PC-9 (cell line): ENCODE data around the gene SGSH. TPM values are rescaled to one million over a fixed set of nuclear protein-coding genes. Genes with fewer than 3 reads are reported as not detected.

ENCODE experiments used
- BruUV-seq: library from RNA; stranded (reverse); fragments of 400-500 nt; replicated peaks from 2 replicates; lab custom pipeline; 2021; lab: Mats Ljungman, UMichigan
- CTCF ChIA-PET: fragments of 300-600 bp; sonication (Branson Sonifier 250); formaldehyde crosslinking; loops from one replicate; lab custom pipeline; 2022; ENCODE audit warnings: antibody characterized with exemption; lab: Charles Lee
- POLR2A ChIA-PET: fragments of 300-600 bp; sonication (Branson Sonifier 250); formaldehyde crosslinking; loops from one replicate; lab custom pipeline; 2022; ENCODE audit warnings: antibody characterized with exemption; ENCODE audit not compliant: unreplicated experiment; lab: Charles Lee
- DNase-seq, 2 experiments: peaks; one replicate each; pipeline versions ENCODE4 v3.0.0 to v3.0.0-alpha.2; 2015 to 2022; ENCODE audit warnings: mixed read lengths in 1 of 2
- H2AFZ ChIP-seq: fragments of 200-600 bp; sonication (generic); 2 replicates; pipeline ENCODE4 v1.8.1; 2017; ENCODE audit warnings: antibody characterized with exemption
- H3F3A ChIP-seq: fragments of 200-600 bp; sonication (generic); 2 replicates; pipeline ENCODE4 v1.8.1; 2017; ENCODE audit warnings: antibody characterized with exemption, mild to moderate bottlenecking, low read depth; ENCODE audit not compliant: insufficient read depth
- H3K27ac ChIP-seq: fragments of 200-600 bp; sonication (generic); 2 replicates; pipeline ENCODE4 v1.6.1; 2016; ENCODE audit warnings: mixed run types
- H3K27me3 ChIP-seq: fragments of 200-600 bp; sonication (generic); 2 replicates; pipeline ENCODE4 v1.6.1; 2016; ENCODE audit warnings: low read depth, mixed run types; ENCODE audit not compliant: insufficient read depth
- H3K36me3 ChIP-seq: fragments of 200-600 bp; sonication (generic); 2 replicates; pipeline ENCODE4 v1.6.1; 2016; ENCODE audit warnings: low read depth, mixed run types
- H3K4me1 ChIP-seq: fragments of 200-600 bp; sonication (generic); replicated peaks from 2 replicates; pipeline ENCODE4 v1.6.1; 2016; ENCODE audit warnings: mixed run types; ENCODE audit not compliant: insufficient read depth
- H3K4me2 ChIP-seq: fragments of 200-600 bp; sonication (generic); 2 replicates; pipeline ENCODE4 v1.6.1; 2017; ENCODE audit warnings: mixed run types
- H3K4me3 ChIP-seq: fragments of 200-600 bp; sonication (generic); 2 replicates; pipeline ENCODE4 v1.6.1; 2016; ENCODE audit warnings: mixed run types
- H3K79me2 ChIP-seq: fragments of 200-600 bp; sonication (generic); 2 replicates; pipeline ENCODE4 v1.6.1; 2017; ENCODE audit warnings: low read depth, mixed run types
- H3K9me2 ChIP-seq: fragments of 200-600 bp; sonication (generic); 2 replicates; pipeline ENCODE4 v1.8.1; 2017; ENCODE audit warnings: mild to moderate bottlenecking; ENCODE audit not compliant: insufficient read depth
- H3K9me3 ChIP-seq: fragments of 200-600 bp; sonication (generic); 2 replicates; pipeline ENCODE4 v1.8.1; 2016; ENCODE audit warnings: low read depth; ENCODE audit not compliant: insufficient read depth
- H4K20me1 ChIP-seq: fragments of 200-600 bp; sonication (generic); 2 replicates; pipeline ENCODE4 v1.8.1; 2017; ENCODE audit not compliant: insufficient read depth
- CTCF ChIP-seq: fragments of 200-600 bp; sonication (generic); conservative IDR thresholded peaks from 2 replicates; pipeline ENCODE4 v1.6.1; 2017; ENCODE audit warnings: mixed run types, antibody characterized with exemption, mild to moderate bottlenecking, moderate library complexity
- EZH2 ChIP-seq: fragments of 200-600 bp; sonication (generic); IDR thresholded peaks from 2 replicates; pipeline ENCODE4 v1.8.0; 2017; ENCODE audit warnings: antibody characterized with exemption, low read depth
- intact Hi-C: fragments of 100-400 bp; cut with micrococcal nuclease; formaldehyde crosslinking; loops from one replicate; pipeline ENCODE4 v1.10.0; 2022; ENCODE audit not compliant: unreplicated experiment
- total RNA-seq: library from RNA; stranded (reverse); gene quantifications from 2 replicates; pipeline ENCODE4 v1.2.3, GENCODE V29; 2021

SGSH gene
- total RNA-seq, 1 experiment from 2014 or later, result 28.4 TPM

- Histone ChIP-seq H3K36me3 (no peaks in the 10 kb centered on the region), H3K4me3 (no peak overlapping the region), H3K27me3 (no peaks in the 10 kb centered on the region), H3K4me2 (no peak overlapping the region), H3K9me3 (no peaks in the 10 kb centered on the region), H3K4me1 (no peaks in the 10 kb centered on the region), H2AFZ (no peak overlapping the region), H3K79me2 (no peaks in the 10 kb centered on the region), H3K9me2 (no peaks in the 10 kb centered on the region), H3K27ac (no peak overlapping the region), H4K20me1 (no peaks in the 10 kb centered on the region), H3F3A (no peaks in the 10 kb centered on the region)
- no TSS peak for BruUV-seq
- intact Hi-C loops, result no loop called here
- CTCF ChIA-PET, result no interaction called here
- DNase-seq, result no peak
- TF ChIP-seq EZH2, result no peak
- TF ChIP-seq CTCF, result no peak
- POLR2A ChIA-PET, result no interaction called here
Measured at GRCh38 chr17:80182845-80183223, 37.3 kb downstream of the SGSH start.

GRCh38 chr17:80182118-80182844 lies 37.9 kb downstream of the SGSH start:
- Histone ChIP-seq H3K4me3 (no peak overlapping the region), H3K79me2 (no peaks in the 10 kb centered on the region), H3K9me2 (no peaks in the 10 kb centered on the region), H3K36me3 (no peaks in the 10 kb centered on the region), H3K4me2 (no peak overlapping the region), H2AFZ (no peak overlapping the region), H4K20me1 (no peaks in the 10 kb centered on the region), H3K27me3 (no peaks in the 10 kb centered on the region), H3K4me1 (no peaks in the 10 kb centered on the region), H3K27ac (no peak overlapping the region), H3F3A (no peaks in the 10 kb centered on the region), H3K9me3 (no peaks in the 10 kb centered on the region)
- no peak for DNase-seq
- BruUV-seq, result no TSS peak
- TF ChIP-seq CTCF (no peak), EZH2 (no peak)
- CTCF ChIA-PET, result no interaction called here
- POLR2A ChIA-PET, result no interaction called here
- intact Hi-C loops, result no loop called here

GRCh38 chr17:80181431-80181830 lies 38.7 kb downstream of the SGSH start:
- no peaks in the 10 kb centered on the region for H3K9me3 ChIP-seq
- CTCF ChIA-PET, result no interaction called here
- no peaks in the 10 kb centered on the region for H3K27me3 ChIP-seq
- intact Hi-C loops, result no loop called here
- H3K4me1 ChIP-seq, result no peaks in the 10 kb centered on the region
- no TSS peak for BruUV-seq
- no peak for DNase-seq
- H4K20me1 ChIP-seq, result no peaks in the 10 kb centered on the region
- TF ChIP-seq EZH2 (no peak), CTCF (no peak)
- no peaks in the 10 kb centered on the region for H3K79me2 ChIP-seq
- H3K4me2 ChIP-seq, result no peak overlapping the region
- H3F3A ChIP-seq, result no peaks in the 10 kb centered on the region
- H3K27ac ChIP-seq, result no peak overlapping the region
- H3K4me3 ChIP-seq, result no peak overlapping the region
- POLR2A ChIA-PET, result no interaction called here
- H3K9me2 ChIP-seq, result no peaks in the 10 kb centered on the region
- no peaks in the 10 kb centered on the region for H3K36me3 ChIP-seq
- H2AFZ ChIP-seq, result no peak overlapping the region
